K562 (cell line): ENCODE results near the gene VDAC1. TPM values are rescaled to one million over a fixed set of nuclear protein-coding genes. Genes with fewer than 3 reads are reported as not detected.
"Not testable (repeated sequence)": the region's sequence is repeated elsewhere in the genome, so short reads cannot be mapped to it uniquely, and the experiment has no call there.

Experiments
- ATAC-seq: fragments of 200-7000 bp; cut with Tn5 transposase; 3 replicates; pipeline ENCODE4 v1.9.1; 2020; ENCODE audit warnings: moderate library complexity
- BruUV-seq: library from RNA; stranded (reverse); fragments of 400-500 nt; replicated peaks from 2 replicates; lab custom pipeline; 2021; lab: Mats Ljungman, UMichigan
- CTCF ChIA-PET: fragments of 300-600 bp; formaldehyde crosslinking; extraction: SDS; loops from one replicate; lab custom pipeline; 2021; ENCODE audit warnings: low intra/inter-chr PET ratio; lab: Yijun Ruan, JAX
- POLR2A ChIA-PET: fragments of 300-600, 350-650 bp; sonication (Branson Sonifier 250); formaldehyde crosslinking; extraction: SDS; loops from one replicate; lab custom pipeline; 2021; ENCODE audit warnings: antibody characterized with exemption, inconsistent platforms; lab: Yijun Ruan, JAX
- DNase-seq, 4 experiments: peaks; one replicate each; pipeline versions ENCODE4 v3.0.0 to v3.0.0-alpha.2; 2011 to 2018; ENCODE audit warnings: low spot score in 3 of 4, mixed read lengths in 3 of 4; ENCODE audit errors: extremely low read depth in 1 of 4
- FAIRE-seq: peaks from 2 replicates; lab custom pipeline; 2011; peaks lifted over from hg19 to GRCh38; lab: Jason Lieb, UNC
- H2AFZ ChIP-seq: 2 replicates; pipeline ENCODE4 v1.6.0; 2011; ENCODE audit warnings: low read depth, low read length, control low read depth, inconsistent platforms
- H3K27ac ChIP-seq: fragments of 200-600 bp; 3 replicates; pipeline ENCODE4 v1.8.0; 2011; ENCODE audit warnings: low read depth, mild to moderate bottlenecking, control low read depth, inconsistent platforms, low read length, moderate library complexity, mixed read lengths; ENCODE audit errors: extremely low read depth
- H3K27me3 ChIP-seq, 2 experiments: fragments of 300-600 bp in 1 of 2; 2 replicates in 1 of 2; 3 replicates in 1 of 2; pipeline versions ENCODE4 v1.6.0 to v1.8.0; 2011; ENCODE audit warnings: inconsistent platforms in 2 of 2, low read length in 2 of 2, mild to moderate bottlenecking in 1 of 2, mixed read lengths in 1 of 2, moderate library complexity in 1 of 2; ENCODE audit not compliant: control insufficient read depth in 2 of 2, insufficient read depth in 2 of 2
- H3K36me3 ChIP-seq: fragments of 300-600 bp; 3 replicates; pipeline ENCODE4 v1.8.0; 2011; ENCODE audit warnings: mild to moderate bottlenecking, low read length, inconsistent platforms; ENCODE audit not compliant: control insufficient read depth, insufficient read depth
- H3K4me1 ChIP-seq, 2 experiments: fragments of 200-600 bp in 1 of 2; replicated peaks in 1 of 2; 2 replicates in 1 of 2; 3 replicates in 1 of 2; pipeline versions ENCODE4 v1.5.1 to v1.8.0; 2011; ENCODE audit warnings: inconsistent platforms in 2 of 2, low read length in 2 of 2, mild to moderate bottlenecking in 1 of 2, mixed read lengths in 1 of 2, moderate library complexity in 1 of 2; ENCODE audit not compliant: control insufficient read depth in 2 of 2, insufficient read depth in 2 of 2
- H3K4me2 ChIP-seq: 2 replicates; pipeline ENCODE4 v1.6.1; 2011; ENCODE audit warnings: low read length, control low read depth, inconsistent platforms, mixed read lengths; ENCODE audit not compliant: insufficient read depth
- H3K4me3 ChIP-seq: fragments of 200-600 bp; sonication (generic), shearing (Covaris generic); 2 replicates; pipeline ENCODE4 v1.5.1; 2016; ENCODE audit warnings: control low read depth, inconsistent platforms
- H3K79me2 ChIP-seq: fragments of 200-600 bp; 3 replicates; pipeline ENCODE4 v1.8.0; 2011; ENCODE audit warnings: low read length, inconsistent platforms; ENCODE audit not compliant: control insufficient read depth, insufficient read depth
- H3K9ac ChIP-seq, 2 experiments: 2 replicates each; pipeline versions ENCODE4 v1.6.0 to v1.6.1; 2011; ENCODE audit warnings: low read depth in 2 of 2, low read length in 2 of 2, control low read depth in 1 of 2, inconsistent platforms in 1 of 2, mild to moderate bottlenecking in 1 of 2, mixed read lengths in 1 of 2; ENCODE audit not compliant: insufficient read depth in 1 of 2
- H3K9me1 ChIP-seq: one replicate; pipeline ENCODE4 v1.6.0; 2011; ENCODE audit warnings: inconsistent platforms, mild to moderate bottlenecking, low read length, moderate library complexity; ENCODE audit not compliant: control insufficient read depth, insufficient read depth
- H3K9me3 ChIP-seq: replicated peaks from 2 replicates; pipeline ENCODE4 v1.5.1; 2011; ENCODE audit warnings: low read depth, low read length, inconsistent platforms; ENCODE audit not compliant: control insufficient read depth, insufficient read depth
- H4K20me1 ChIP-seq: replicated peaks from 2 replicates; pipeline ENCODE4 v1.6.1; 2011; ENCODE audit warnings: low read length, inconsistent platforms, mixed read lengths; ENCODE audit not compliant: control insufficient read depth, insufficient read depth
- CEBPB ChIP-seq: fragments of 450-650 bp; IDR thresholded peaks from 2 replicates; pipeline ENCODE4 v1.6.1; 2016; ENCODE audit warnings: missing genetic modification characterization, missing compliant biosample characterization
- CEBPG ChIP-seq, 3 experiments: fragments of 200-800 bp in 1 of 3; sonication (Bioruptor generic) in 1 of 3; sonication (generic) in 1 of 3; formaldehyde crosslinking in 1 of 3; IDR thresholded peaks in 2 of 3; conservative IDR thresholded peaks in 1 of 3; 2 replicates each; pipeline versions ENCODE4 v1.6.1 to v1.8.0; 2016 to 2022; ENCODE audit warnings: missing compliant biosample characterization in 2 of 3, missing genetic modification characterization in 2 of 3, mild to moderate bottlenecking in 1 of 3, missing genetic modification reagents in 1 of 3
- COPS2 ChIP-seq: fragments of 450-650 bp; conservative IDR thresholded peaks from 2 replicates; pipeline ENCODE4 v1.6.1; 2016; ENCODE audit warnings: mild to moderate bottlenecking, moderate library complexity
- NUFIP1 ChIP-seq: fragments of 450-650 bp; IDR thresholded peaks from 2 replicates; pipeline ENCODE4 v1.6.1; 2018; ENCODE audit not compliant: partially characterized antibody
- WGBS: fragments of 100-300 bp; shearing (Covaris generic); methylation state at CpG from one replicate; pipeline ENCODE4 v1.1.6; 2016; ENCODE audit warnings: low coverage, mixed read lengths; ENCODE audit not compliant: insufficient coverage; ENCODE audit errors: missing lambda C conversion rate; 5-methylcytosine and 5-hydroxymethylcytosine counted together
- in situ Hi-C: fragments of 300-500 bp; cut with MboI; formaldehyde crosslinking; loops from 4 replicates; pipeline ENCODE4 v1.15.0; 2018; ENCODE audit warnings: inconsistent platforms, mixed read lengths
- intact Hi-C: fragments of 100-400 bp; cut with micrococcal nuclease; formaldehyde crosslinking; loops from 2 replicates; pipeline ENCODE4 v1.14.2; 2022
- polyA plus RNA-seq, 8 experiments: library from polyadenylated mRNA; depleted of rRNA in 4 of 8; stranded (reverse) in 5 of 8; unstranded in 3 of 8; fragments of >200 nt; fragmentation: Nextera tagmentation in 2 of 8; fragmentation: Illumina TruSeq in 1 of 8; extraction: Ambion mirVana in 2 of 8; extraction: Trizol in 1 of 8; gene quantifications; 2 replicates each; pipeline versions ENCODE4 v1.2.1 to v1.2.3, GENCODE V29; 2011 to 2014; ENCODE audit warnings: inconsistent platforms in 1 of 8, missing spikeins in 1 of 8
- total RNA-seq, 7 experiments: library from RNA; depleted of rRNA in 6 of 7; stranded (reverse); fragments of >200 nt in 6 of 7; fragmentation: Illumina TruSeq in 2 of 7; extraction: Trizol in 2 of 7; gene quantifications; 2 replicates each; pipeline versions ENCODE4 v1.2.1 to v1.2.3, GENCODE V29; 2011 to 2021; ENCODE audit warnings: low replicate concordance in 1 of 7

The VDAC1 gene
- total and polyA plus RNA-seq, 9 of the 15 experiments (the other 6 are each of a cell fraction or from before 2014, with no cell fraction given) = 168 to 366 (median 293) TPM

DNA sequence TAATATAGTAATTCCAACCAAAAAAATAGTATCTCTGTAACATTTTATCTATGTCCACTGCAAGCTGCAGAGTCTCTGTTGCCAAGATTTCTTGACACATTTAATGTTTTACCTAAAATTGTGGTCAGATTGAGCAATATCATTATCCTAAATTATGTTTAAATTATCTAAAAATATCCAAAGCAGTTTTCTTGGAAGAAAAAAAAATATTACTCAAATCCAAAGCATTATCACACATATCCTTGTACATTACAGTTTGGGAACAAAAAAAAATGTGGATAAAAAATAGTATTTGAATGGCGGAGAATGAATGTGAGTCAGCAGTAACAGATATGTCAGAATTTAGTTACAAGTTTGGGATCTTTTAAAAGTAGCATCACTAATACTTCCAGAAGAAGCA is 48.6 kb downstream of the VDAC1 start:
- peaks cover 12% of the 10 kb centered on the region; the same call in 2 of the 3 replicates for H3K79me2 ChIP-seq
- CTCF ChIA-PET; H2AFZ ChIP-seq; ATAC-seq; BruUV-seq; H3K27ac ChIP-seq; FAIRE-seq; in situ Hi-C loops; intact Hi-C loops; DNase-seq; H3K9me3 ChIP-seq; H3K9me1 ChIP-seq; H3K4me1 ChIP-seq; H3K27me3 ChIP-seq; H3K4me3 ChIP-seq; H3K4me2 ChIP-seq; H4K20me1 ChIP-seq; H3K9ac ChIP-seq; POLR2A ChIA-PET; TF ChIP-seq CEBPG (CRISPR knock-in tag; IDR thresholded peaks at IDR 0.05): not testable (repeated sequence)
- TF ChIP-seq CEBPG (tag; conservative IDR thresholded peaks at IDR 0.05 in 1 of 2, IDR thresholded peaks at IDR 0.05 in 1 of 2) = 0 out of 4 replicates have a peak, but pooled peaks of 1 of the 2 experiments have one; percentile 29
- TF ChIP-seq CEBPB (tag) = 0 out of 2 replicates have a peak, but pooled peaks have one; percentile 17
- peaks cover 49% of the 10 kb centered on the region for H3K36me3 ChIP-seq
- WGBS = 100% methylated on average over 1 of the region's 1 CpG

DNA sequence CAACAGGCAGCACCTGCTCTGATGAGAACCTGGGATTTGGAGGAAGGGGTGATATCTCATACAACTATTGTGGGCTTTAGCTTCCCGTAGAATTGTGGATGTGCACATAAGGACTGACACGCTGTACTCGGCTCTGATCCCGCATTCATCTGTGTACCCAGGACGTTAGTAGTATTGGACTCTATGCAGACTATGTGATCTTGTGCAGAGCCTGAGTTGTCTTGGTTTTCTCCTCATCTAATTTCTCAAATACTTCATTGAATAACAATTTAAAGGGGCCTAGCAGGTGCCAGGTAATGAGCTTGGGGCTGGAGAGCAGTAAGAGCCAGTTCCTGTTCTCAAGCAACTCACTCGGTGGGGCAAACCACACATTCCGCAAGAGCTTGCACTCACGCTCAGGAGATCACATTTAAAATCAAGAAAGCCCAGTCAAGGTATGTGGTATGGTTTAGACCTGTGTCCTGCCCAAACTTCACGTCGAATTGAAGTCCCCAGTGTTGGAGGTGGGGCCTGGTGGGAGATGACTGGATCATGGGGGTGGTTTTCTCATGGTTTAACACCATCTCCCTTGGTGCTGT is 51.1 kb downstream of the VDAC1 start:
- Histone ChIP-seq H3K4me2 (no peak overlapping the region), H3K4me1 (no peaks in the 10 kb centered on the region; a peak in 1 of 5 replicates), H3K27ac (no peak overlapping the region), H4K20me1 (no peaks in the 10 kb centered on the region), H3K9me1 (no peaks in the 10 kb centered on the region), H3K9me3 (no peaks in the 10 kb centered on the region), H3K4me3 (no peak overlapping the region), H3K36me3 (peaks cover 35% of the 10 kb centered on the region), H2AFZ (no peak overlapping the region), H3K79me2 (no peaks in the 10 kb centered on the region), H3K9ac (no peak overlapping the region), H3K27me3 (no peaks in the 10 kb centered on the region)
- BruUV-seq = no TSS peak
- 77% methylated on average over 10 of the region's 10 CpGs for WGBS
- POLR2A ChIA-PET = interaction anchor here (0.6 to 2.4 kb wide), 7 partner anchors 8 to 408 kb away, joined by 3 to 10 read pairs (median 4); no protein-coding TSS in a partner anchor
- CTCF ChIA-PET = no interaction called here
- no peak for FAIRE-seq
- no peak; the same call in 2 of the 3 replicates for ATAC-seq
- TF ChIP-seq COPS2 = no peak
- no peak for TF ChIP-seq NUFIP1
- no peak for DNase-seq
- in situ Hi-C loops (no loop called here), intact Hi-C loops (no loop called here)
